Right lobe of liver (tissue), 4 donors: Measurements from ENCODE around the gene GRIP1.

Experiments
- CTCF ChIP-seq, 4 donors: fragments of 200-600 bp in 3 of 4; fragments of 450-650 bp in 1 of 4; IDR thresholded peaks; one replicate each; pipeline versions ENCODE4 v1.5.1 to v1.8.0; 2016 to 2022; ENCODE audit warnings: antibody characterized with exemption in 4 of 4, mild to moderate bottlenecking in 2 of 4
- POLR2A ChIP-seq: fragments of 450-650 bp; IDR thresholded peaks from one replicate; pipeline ENCODE4 v1.6.1; 2017; ENCODE audit warnings: antibody characterized with exemption, mild to moderate bottlenecking
- donor health status: DM: no; HTN: no; CAD: no.
- donor health status: DM: no; HTN: no; CAD: no.
- donor health status: DM: no; HTN: yes; CAD: no.

DNA sequence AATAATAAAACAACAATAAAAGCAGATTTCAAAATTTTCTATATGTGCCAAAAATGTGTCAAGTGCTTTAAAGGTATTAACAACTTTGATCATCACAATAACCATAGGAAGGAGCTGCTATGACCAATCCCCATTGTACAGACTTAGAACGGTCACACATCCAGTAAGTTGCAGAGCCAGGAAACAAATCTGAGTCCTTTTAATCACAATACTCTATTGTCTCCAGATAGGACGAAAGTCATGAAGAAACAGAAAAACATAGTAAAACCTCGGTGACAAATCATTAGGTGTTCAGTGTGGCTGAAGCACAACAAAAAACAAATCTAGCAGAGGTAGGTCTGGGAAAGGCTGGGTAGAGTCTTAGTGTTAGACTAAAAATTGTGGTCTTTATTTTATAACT lies 178.8 kb downstream of the GRIP1 start:
- no peak for TF ChIP-seq CTCF (IDR thresholded peaks at IDR 0.05)
- TF ChIP-seq POLR2A = no peak
